ENCODE data around the gene HERC2.
"Not testable (repeated sequence)": the region's sequence is repeated elsewhere in the genome, so short reads cannot be mapped to it uniquely, and the experiment has no call there.

Gene HERC2

GRCh38 chr15:28178727-28179126 lies 143.3 kb downstream of the HERC2 start:
- DNase-seq: no peak

- DNase-seq: no peak
These were observed 143.7 kb downstream of the HERC2 start for GRCh38 chr15:28178290-28178689.

DNA sequence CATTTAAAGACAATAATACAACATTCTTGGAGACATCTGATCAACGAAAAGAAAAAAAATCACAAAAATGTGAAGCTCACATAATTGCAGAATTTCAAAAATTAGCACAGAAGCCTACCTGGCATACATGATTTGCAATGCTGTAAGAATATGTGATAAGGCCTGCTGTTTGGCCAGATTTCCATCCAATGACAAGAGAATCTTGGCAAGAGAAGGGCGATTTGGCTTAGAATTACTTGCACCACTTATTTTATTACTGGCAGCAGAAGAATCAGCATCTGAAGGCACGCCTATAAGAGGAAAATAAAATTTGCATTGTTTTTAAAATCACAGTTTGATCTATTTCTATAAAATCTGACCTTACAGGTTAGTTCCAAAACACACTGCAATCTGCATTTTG lies 152.6 kb downstream of the HERC2 start:
- DNase-seq: no peak

GRCh38 chr15:28168405-28169121 lies 153.4 kb downstream of the HERC2 start:
- not testable (repeated sequence) for DNase-seq

DNA sequence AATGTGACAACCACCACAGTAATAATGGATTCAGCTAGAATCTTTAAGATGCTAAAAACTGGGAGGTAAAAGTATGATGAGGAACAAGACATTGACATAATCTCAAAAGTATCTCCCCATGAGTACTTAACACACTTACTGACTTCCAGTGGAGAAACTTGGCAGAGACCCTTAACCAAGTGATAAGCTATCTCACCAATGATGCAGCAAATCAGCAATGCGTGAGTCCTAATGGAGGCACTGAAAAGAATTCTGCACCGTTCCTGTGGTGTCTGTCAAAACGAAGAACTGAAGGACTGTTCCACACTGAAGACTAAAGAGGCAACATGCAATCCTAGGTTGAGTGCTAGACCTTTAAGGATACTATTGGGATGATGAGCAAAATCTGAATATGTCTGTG lies 154.9 kb downstream of the HERC2 start:
- DNase-seq: no peak

DNA sequence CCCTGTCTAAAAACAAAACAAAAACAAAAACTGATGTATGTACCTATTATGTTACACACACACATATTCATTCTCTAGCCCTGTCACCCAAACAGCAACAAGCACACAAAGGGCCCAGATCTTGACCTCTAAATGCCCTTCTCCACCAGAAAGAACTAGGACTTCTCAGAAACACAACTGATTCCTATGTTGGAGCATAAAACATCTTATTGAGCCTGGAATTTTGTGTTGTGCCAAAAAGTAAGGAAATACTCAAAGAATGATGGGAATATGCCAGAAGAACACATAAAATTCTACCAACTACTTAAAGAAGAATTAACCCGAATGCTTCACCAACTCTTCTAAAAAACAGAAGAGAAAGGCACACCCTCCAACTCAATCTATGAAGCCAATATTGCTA lies 156.2 kb downstream of the HERC2 start:
- no peak for DNase-seq

- DNase-seq: no peak
These were observed 157.1 kb downstream of the HERC2 start for GRCh38 chr15:28164876-28165275.

DNA sequence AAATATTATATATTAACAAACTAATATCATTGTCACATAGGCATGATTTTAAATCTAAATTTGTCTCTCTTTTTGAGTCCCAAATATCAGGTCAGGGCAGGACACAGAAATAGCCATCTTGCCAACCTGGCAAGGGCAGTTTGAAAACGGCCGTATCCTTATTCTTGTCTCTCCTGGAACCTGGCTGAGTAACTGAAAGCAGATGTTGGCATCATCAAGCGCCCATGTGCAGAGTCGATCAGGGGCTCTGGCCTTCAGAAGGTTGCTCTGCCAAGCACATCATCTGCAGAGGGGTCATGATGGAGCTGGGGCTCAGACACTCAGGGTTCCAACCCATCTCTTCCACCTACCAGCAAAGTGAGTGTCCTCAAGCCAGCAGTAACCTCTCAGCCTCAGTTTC lies 167.7 kb downstream of the HERC2 start:
- DNase-seq: no peak

DNA sequence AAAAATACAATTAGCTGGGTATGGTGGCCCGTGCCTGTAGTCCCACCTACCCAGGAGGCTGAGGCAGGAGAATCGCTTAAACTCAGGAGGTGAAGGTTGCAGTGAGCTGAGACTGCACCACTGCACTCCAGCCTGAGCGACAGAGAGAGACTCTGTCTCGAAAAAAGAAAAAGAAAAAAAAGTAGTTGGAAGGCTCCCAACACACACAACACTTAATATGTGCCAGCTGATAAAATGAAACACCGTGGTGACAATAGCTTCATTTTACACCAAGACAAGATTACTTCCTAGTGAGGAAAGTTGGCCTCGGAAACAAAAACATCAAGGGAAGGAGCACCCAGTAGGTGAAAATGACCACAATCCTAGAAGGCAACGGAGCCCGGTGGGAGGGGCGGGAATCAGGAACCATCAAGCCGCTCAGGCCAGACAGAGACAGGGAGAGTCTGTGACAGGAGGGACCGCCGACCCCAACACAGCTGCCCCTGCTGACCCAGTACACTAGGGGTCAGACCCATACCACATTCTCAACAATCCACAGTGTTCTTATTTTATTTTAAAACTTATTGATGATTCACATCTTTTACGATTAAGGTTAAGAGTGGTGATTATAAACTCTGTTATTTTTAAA lies 168.4 kb downstream of the HERC2 start:
- DNase-seq: no peak

- DNase-seq: not testable (repeated sequence)
These were observed 169.4 kb downstream of the HERC2 start for GRCh38 chr15:28152538-28152923.

GRCh38 chr15:28151864-28152537 lies 170.0 kb downstream of the HERC2 start:
- not testable (repeated sequence) for DNase-seq

GRCh38 chr15:28147801-28148200 lies 174.2 kb downstream of the HERC2 start:
- DNase-seq: no peak

- DNase-seq: not testable (repeated sequence)
These were observed 176.6 kb downstream of the HERC2 start for GRCh38 chr15:28145419-28145818.

- DNase-seq: no peak
These were observed 181.9 kb downstream of the HERC2 start for GRCh38 chr15:28140062-28140461.

DNA sequence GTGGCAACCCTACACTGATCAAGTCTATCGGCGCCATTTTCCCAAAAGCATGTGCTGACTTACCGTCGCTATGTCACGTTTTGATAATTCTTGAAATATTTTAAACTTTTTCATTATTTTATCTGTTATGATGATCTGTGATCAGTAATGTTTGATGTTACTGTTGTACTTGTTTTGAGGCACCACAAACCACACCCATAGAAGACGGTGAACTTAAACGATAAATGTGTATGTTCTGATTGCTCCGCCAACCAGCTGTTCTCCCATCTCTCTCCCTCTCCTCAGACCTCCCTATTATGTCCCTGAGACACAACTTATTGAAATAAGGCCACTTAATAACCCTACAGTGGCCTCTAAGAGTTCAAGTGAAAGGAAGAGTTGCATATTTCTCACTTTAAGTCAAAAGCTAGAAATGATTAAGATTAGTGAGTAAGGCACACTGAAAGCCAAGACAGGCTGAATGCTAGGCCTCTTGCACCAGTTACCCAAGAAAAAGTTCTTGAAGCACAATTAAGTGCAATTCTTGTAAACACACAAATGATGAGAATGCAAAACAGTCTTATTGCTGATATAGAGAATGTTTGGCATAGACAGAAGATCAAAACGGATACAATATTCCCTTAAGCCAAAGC lies 184.5 kb downstream of the HERC2 start:
- DNase-seq: not testable (repeated sequence)

DNA sequence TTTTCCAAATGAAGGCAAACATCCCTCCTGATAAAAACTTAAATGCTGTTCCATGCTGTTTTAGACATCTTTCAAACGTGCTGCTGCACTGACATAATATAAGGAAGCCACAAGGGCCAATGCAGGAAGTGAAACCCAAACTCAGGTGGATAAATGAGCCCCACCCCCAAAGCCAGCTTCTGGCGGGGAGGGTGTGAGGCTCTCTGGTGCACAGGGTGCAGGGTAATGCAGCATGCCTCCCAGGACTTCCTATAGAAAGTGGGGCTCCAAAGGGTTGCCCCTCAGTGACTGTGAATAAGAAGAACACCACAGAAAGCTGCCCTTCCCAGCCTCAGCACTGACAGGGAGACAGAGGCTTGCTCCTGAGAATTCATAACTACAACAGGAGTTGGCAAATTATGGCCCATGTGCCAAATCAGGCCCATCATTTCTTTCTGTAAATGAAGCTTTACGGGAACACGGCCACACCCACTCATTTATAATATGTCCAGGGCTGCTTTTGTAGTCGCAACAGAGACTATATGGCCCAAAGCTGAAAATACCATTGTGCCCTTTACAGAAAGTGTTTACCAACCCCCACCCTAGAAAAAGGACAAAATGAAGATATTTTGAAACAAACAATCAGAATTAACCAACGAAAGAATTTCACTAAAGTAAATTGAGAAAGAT lies 185.6 kb downstream of the HERC2 start:
- not testable (repeated sequence) for DNase-seq

DNA sequence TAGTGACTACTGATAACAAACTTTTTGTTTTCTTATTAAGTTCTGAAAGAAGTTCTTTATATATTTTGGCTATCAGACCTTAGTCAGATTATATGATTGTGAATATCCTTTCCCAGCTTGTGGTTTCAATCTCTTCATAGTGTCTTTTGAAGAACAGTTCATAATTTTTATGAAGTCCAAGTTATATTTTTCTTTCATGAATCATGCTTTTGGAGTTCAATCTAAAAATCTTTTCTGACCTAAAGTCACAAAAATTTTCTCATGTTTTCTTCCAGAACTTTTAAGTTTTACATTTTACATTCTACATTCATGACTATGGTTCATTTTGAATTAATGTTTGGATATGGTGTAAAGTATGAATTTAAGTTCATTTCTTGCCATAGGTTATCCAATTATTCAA lies 188.7 kb downstream of the HERC2 start:
- DNase-seq: no peak

GRCh38 chr15:28132524-28133275 lies 189.3 kb downstream of the HERC2 start:
- no peak for DNase-seq

DNA sequence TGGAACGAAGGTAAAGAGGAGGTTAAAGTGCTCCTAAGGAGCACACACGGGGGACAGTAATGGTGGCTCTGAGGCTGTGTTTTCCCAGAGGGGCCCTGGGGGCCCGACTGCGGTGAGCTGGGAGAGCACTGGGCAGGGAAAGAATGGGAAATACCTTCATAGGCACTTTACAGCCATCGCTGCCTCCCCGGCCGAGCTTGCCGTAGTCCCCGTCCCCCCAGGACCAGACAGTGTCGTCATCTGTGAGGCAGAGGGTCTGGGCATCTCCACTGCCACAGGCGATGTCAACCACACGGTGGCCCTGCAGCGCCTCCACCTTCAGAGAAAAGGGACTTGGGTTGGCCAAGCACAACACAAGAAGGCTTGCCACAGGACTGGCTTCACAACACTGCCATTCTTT lies 190.0 kb downstream of the HERC2 start:
- no peak for DNase-seq

- DNase-seq: no peak
These were observed 190.6 kb downstream of the HERC2 start for GRCh38 chr15:28131400-28131799.

GRCh38 chr15:28130651-28131050 lies 191.3 kb downstream of the HERC2 start:
- DNase-seq: no peak

DNA sequence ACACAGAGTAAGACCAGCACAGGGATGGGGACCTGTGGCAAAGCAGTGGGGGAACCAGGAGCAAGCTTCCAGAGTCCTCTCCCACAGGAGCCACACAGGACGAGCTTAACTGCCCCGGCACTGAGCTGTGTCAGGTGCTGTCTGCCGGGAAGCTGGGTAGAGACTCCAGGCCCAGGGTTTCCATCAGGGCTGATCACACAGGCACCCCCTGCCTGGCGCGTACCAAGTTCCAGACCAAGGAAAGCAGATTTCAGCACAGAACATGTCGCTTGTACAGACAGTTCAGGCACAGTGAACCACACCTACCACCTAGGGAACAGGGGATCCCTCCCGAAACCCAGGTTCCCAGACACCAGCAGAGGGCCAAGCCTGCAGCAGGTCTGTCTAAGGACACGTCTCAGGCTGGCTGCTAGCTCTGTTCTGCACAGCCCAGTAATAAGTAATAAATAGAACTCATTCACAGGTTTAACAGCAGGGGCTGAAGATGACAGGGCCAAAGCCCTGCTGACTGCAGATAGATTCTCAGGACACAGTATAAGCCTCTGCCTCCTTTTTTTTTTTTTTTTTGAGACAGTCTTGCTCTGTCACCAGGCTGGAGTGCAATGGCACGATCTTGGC lies 192.6 kb downstream of the HERC2 start:
- no peak for DNase-seq
